ENCODE measurements around the gene SSBP3.

DNA sequence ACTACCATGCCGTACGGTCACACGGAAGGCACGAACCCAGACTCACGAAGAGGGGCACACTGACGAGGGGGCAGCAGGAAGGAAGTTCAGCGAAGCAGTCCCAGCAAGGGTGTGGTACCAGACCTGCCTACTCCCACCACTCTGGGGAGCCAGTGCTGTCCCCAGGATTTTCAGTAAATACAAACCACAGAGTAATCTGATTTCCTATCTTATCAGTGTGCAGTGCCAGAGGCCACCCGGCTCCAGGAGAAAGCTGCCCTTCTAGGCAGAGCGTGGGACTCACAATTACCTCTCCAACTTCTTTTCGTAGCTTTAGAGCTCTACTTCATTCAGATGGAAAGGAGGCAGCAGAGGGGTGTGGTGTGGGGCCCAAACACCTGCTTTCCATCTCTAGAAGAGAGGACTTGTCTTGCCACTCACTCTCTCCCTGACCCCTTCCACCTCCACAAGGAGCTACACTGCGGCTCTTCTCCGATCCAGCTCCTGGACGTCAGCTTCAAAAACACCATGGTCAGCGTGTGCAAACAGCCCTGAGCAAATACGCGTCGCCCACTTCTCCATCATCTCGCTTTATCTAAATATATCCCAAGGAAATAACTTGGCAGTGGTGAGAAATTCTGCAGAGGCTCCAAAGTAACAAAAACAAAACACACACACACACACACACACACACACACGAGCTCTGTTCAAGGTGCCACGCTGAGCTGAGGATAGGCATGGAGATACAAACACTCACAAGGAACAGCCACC lies 107.7 kb downstream of the SSBP3 start:
- no peak for TF ChIP-seq SP1 (IDR thresholded peaks at IDR 0.05)
- no peak for TF ChIP-seq HDGF (IDR thresholded peaks at IDR 0.05; ENCODE audit: borderline replicate concordance)
- no peak for TF ChIP-seq BHLHE40 (IDR thresholded peaks at IDR 0.05; ENCODE audit: borderline replicate concordance)
- TF ChIP-seq ZNF384 (IDR thresholded peaks at IDR 0.05): no peak

All from HEK293T (cell line).